Measurements from ENCODE around the gene SFRP2.
A peak's percentile ranks its signal among the peaks of the same experiment; 100 is the strongest.

SFRP2 gene

DNA sequence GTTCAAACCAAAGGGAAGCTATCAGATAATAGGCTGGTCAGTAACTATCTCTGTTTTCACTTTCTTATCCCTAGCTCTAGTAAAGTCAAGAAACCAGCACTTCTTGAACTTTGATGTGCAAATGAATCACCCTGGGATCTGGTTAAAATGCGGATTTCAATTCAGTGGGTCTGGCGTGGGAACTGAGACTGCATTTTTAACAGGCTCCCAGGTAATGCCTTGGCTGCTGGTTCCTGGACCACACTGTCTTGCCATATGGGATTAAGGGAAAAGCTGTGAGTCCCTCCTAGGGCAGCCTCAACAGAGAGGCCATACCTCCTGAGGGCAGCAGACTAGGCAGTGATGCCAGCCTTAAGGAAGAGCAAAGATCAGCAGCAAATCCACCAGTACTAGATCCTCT lies 30.7 kb downstream of the SFRP2 start:
- Histone ChIP-seq H3K27ac (replicated peaks) (no peak overlapping the region), H3K27me3 (ENCODE audit: insufficient read depth, poor library complexity, severe bottlenecking) (peaks cover 13% of the 10 kb centered on the region), H3K4me3 (replicated peaks; ENCODE audit: insufficient read depth, low read length) (no peak overlapping the region)
- TF ChIP-seq SPI1 (IDR thresholded peaks at IDR 0.05; ENCODE audit: borderline replicate concordance, low read depth) = no peak
- no peak for TF ChIP-seq GABPA (IDR thresholded peaks at IDR 0.05; ENCODE audit: low read depth)
- TF ChIP-seq, protein P1, sequence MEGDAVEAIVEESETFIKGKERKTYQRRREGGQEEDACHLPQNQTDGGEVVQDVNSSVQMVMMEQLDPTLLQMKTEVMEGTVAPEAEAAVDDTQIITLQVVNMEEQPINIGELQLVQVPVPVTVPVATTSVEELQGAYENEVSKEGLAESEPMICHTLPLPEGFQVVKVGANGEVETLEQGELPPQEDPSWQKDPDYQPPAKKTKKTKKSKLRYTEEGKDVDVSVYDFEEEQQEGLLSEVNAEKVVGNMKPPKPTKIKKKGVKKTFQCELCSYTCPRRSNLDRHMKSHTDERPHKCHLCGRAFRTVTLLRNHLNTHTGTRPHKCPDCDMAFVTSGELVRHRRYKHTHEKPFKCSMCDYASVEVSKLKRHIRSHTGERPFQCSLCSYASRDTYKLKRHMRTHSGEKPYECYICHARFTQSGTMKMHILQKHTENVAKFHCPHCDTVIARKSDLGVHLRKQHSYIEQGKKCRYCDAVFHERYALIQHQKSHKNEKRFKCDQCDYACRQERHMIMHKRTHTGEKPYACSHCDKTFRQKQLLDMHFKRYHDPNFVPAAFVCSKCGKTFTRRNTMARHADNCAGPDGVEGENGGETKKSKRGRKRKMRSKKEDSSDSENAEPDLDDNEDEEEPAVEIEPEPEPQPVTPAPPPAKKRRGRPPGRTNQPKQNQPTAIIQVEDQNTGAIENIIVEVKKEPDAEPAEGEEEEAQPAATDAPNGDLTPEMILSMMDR (IDR thresholded peaks at IDR 0.05; ENCODE audit: insufficient read depth, low read length) = no peak
- TF ChIP-seq POLR2AphosphoS5 (IDR thresholded peaks at IDR 0.05; ENCODE audit: low read depth) = no peak
- TF ChIP-seq, protein P2, sequence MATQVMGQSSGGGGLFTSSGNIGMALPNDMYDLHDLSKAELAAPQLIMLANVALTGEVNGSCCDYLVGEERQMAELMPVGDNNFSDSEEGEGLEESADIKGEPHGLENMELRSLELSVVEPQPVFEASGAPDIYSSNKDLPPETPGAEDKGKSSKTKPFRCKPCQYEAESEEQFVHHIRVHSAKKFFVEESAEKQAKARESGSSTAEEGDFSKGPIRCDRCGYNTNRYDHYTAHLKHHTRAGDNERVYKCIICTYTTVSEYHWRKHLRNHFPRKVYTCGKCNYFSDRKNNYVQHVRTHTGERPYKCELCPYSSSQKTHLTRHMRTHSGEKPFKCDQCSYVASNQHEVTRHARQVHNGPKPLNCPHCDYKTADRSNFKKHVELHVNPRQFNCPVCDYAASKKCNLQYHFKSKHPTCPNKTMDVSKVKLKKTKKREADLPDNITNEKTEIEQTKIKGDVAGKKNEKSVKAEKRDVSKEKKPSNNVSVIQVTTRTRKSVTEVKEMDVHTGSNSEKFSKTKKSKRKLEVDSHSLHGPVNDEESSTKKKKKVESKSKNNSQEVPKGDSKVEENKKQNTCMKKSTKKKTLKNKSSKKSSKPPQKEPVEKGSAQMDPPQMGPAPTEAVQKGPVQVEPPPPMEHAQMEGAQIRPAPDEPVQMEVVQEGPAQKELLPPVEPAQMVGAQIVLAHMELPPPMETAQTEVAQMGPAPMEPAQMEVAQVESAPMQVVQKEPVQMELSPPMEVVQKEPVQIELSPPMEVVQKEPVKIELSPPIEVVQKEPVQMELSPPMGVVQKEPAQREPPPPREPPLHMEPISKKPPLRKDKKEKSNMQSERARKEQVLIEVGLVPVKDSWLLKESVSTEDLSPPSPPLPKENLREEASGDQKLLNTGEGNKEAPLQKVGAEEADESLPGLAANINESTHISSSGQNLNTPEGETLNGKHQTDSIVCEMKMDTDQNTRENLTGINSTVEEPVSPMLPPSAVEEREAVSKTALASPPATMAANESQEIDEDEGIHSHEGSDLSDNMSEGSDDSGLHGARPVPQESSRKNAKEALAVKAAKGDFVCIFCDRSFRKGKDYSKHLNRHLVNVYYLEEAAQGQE (IDR thresholded peaks at IDR 0.05; ENCODE audit: insufficient replicate concordance, low read depth) = no peak
- no peak for DNase-seq (ENCODE audit: low read depth in 1 of 2, low spot score in 1 of 2)

DNA sequence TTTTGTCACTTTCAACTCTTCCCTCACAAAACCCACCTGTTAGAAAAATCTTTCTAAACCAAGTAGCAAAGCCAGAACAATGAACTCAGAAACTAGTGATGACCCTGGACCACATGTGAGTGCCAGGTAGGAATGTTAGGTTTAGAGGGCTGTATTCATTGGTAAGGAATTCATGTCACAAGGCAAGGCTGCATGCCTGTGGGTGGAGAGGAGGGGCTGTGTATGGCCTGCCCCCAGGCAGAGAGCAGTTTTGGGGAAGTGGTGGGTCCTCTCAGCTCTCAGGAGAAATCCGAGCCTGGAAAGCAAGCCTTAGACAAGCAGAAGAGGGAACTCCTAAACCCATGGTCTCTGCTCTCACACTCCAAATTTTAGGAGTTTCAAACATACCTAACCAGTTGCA lies 31.5 kb downstream of the SFRP2 start:
- Histone ChIP-seq H3K27me3 (ENCODE audit: insufficient read depth, poor library complexity, severe bottlenecking) (peaks cover 13% of the 10 kb centered on the region), H3K4me3 (replicated peaks; ENCODE audit: insufficient read depth, low read length) (no peak overlapping the region), H3K27ac (replicated peaks) (no peak overlapping the region)
- TF ChIP-seq GABPA (IDR thresholded peaks at IDR 0.05; ENCODE audit: low read depth) (no peak), SPI1 (IDR thresholded peaks at IDR 0.05; ENCODE audit: borderline replicate concordance, low read depth) (peak; percentile 80; the same call in 1 of the 2 replicates)
- TF ChIP-seq, protein P1 (IDR thresholded peaks at IDR 0.05; ENCODE audit: insufficient read depth, low read length) = no peak
- DNase-seq (ENCODE audit: low read depth in 1 of 2, low spot score in 1 of 2) = peak in 1 of 2 experiments; percentile 52

- no peak for DNase-seq (ENCODE audit: low read depth in 1 of 2, low spot score in 1 of 2)
- no peak overlapping the region for H3K27ac ChIP-seq (replicated peaks)
- TF ChIP-seq, protein P1 (IDR thresholded peaks at IDR 0.05; ENCODE audit: insufficient read depth, low read length) = no peak
- TF ChIP-seq SPI1 (IDR thresholded peaks at IDR 0.05; ENCODE audit: borderline replicate concordance, low read depth) = no peak
- TF ChIP-seq GABPA (IDR thresholded peaks at IDR 0.05; ENCODE audit: low read depth) = no peak
- H3K27me3 ChIP-seq (ENCODE audit: insufficient read depth, poor library complexity, severe bottlenecking) = peaks cover 6% of the 10 kb centered on the region
- no peak overlapping the region for H3K4me3 ChIP-seq (replicated peaks; ENCODE audit: insufficient read depth, low read length)
Measured at GRCh38 chr4:153755186-153755585, 33.7 kb downstream of the SFRP2 start.

DNA sequence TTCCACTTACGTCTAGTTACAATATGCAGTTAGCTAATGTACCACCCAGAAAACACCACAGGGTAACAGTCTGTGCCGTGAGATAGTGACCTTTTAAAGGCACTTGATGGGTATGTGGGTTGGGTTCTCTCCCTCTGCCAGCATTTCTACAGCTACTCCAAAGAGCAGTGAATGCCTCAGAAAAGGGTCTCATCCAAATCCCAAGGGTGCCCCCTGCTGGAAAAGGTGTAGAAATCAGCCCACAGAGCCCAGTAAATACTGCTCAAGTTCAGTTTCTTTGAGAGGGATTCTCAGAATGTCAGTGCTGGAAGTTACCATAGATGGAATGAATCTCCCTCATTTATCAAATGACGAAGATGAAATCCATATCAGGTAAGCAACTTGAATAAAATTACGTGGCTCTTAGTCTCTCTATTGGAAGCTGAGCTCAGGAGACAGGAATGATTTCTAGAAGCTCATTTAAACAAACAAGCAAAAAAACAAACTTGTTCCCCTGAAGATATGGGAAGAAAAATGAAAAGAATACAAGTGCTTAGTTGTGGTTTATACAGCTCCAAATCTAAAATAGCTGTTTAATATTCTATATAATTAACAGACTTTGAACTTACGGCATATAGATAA lies 38.6 kb downstream of the SFRP2 start:
- DNase-seq (ENCODE audit: low read depth in 1 of 2, low spot score in 1 of 2) = peak in 1 of 2 experiments; percentile 86
- Histone ChIP-seq H3K27me3 (ENCODE audit: insufficient read depth, poor library complexity, severe bottlenecking) (no peaks in the 10 kb centered on the region), H3K27ac (replicated peaks) (no peak overlapping the region), H3K4me3 (replicated peaks; ENCODE audit: insufficient read depth, low read length) (no peak overlapping the region)
- TF ChIP-seq, protein P1 (IDR thresholded peaks at IDR 0.05; ENCODE audit: insufficient read depth, low read length) = peak; percentile 57
- TF ChIP-seq, protein P2 (IDR thresholded peaks at IDR 0.05; ENCODE audit: insufficient replicate concordance, low read depth) = no peak
- no peak for TF ChIP-seq GABPA (IDR thresholded peaks at IDR 0.05; ENCODE audit: low read depth)
